ENCODE data around the gene DNAH7.

DNA sequence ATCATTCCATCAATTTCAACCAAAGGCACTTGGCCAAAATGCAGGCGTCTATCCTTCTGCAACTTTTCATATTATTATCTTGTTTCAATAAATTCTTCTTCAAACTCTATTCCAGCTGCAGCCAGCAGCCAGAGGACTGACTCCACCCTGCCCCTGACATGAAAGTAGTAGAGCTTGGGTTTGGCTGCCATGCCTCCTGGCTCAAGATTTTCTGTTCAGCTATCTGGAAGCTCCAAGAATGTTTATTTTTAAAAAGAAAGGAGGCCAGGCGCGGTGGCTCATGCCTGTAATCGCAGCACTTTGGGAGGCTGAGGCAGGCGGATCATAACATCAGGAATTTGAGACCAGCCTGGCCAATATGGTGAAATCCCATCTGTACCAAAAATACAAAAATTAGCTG is 4.9 kb downstream of the DNAH7 start:
- TF ChIP-seq, protein P1, sequence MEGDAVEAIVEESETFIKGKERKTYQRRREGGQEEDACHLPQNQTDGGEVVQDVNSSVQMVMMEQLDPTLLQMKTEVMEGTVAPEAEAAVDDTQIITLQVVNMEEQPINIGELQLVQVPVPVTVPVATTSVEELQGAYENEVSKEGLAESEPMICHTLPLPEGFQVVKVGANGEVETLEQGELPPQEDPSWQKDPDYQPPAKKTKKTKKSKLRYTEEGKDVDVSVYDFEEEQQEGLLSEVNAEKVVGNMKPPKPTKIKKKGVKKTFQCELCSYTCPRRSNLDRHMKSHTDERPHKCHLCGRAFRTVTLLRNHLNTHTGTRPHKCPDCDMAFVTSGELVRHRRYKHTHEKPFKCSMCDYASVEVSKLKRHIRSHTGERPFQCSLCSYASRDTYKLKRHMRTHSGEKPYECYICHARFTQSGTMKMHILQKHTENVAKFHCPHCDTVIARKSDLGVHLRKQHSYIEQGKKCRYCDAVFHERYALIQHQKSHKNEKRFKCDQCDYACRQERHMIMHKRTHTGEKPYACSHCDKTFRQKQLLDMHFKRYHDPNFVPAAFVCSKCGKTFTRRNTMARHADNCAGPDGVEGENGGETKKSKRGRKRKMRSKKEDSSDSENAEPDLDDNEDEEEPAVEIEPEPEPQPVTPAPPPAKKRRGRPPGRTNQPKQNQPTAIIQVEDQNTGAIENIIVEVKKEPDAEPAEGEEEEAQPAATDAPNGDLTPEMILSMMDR (IDR thresholded peaks at IDR 0.05): no peak
- TF ChIP-seq POLR2A (IDR thresholded peaks at IDR 0.05): no peak
